HepG2 (cell line): Measurements from ENCODE around the gene BIRC2. TPM values are rescaled to one million over a fixed set of nuclear protein-coding genes. Genes with fewer than 3 reads are reported as not detected.

Source experiments
- CBX5 ChIP-seq: sonication (generic); formaldehyde crosslinking; IDR thresholded peaks from 2 replicates; pipeline ENCODE4 v1.4.0; 2020; ENCODE audit warnings: missing genetic modification reagents, borderline replicate concordance
- HES4 ChIP-seq: sonication (generic); formaldehyde crosslinking; IDR thresholded peaks from 2 replicates; pipeline ENCODE4 v1.9.0; 2021; ENCODE audit warnings: mild to moderate bottlenecking, missing genetic modification reagents, borderline replicate concordance
- HMGXB3 ChIP-seq: sonication (generic); formaldehyde crosslinking; IDR thresholded peaks from 2 replicates; pipeline ENCODE4 v1.4.0; 2020; ENCODE audit warnings: missing genetic modification reagents, borderline replicate concordance
- KDM2A ChIP-seq: sonication (generic); formaldehyde crosslinking; IDR thresholded peaks from 2 replicates; pipeline ENCODE4 v1.4.0; 2020; ENCODE audit warnings: low read depth, missing genetic modification reagents, borderline replicate concordance
- MXD4 ChIP-seq: IDR thresholded peaks from 2 replicates; pipeline ENCODE4 v1.6.1; 2016; ENCODE audit warnings: mild to moderate bottlenecking, missing biosample characterization, missing genetic modification reagents
- NFRKB ChIP-seq: fragments of 450-650 bp; IDR thresholded peaks from 2 replicates; pipeline ENCODE4 v1.6.1; 2017
- POLR2AphosphoS5 ChIP-seq: IDR thresholded peaks from 2 replicates; pipeline ENCODE4 v1.6.1; 2012; ENCODE audit warnings: low read depth, low read length
- SMC3 ChIP-seq: IDR thresholded peaks from 2 replicates; pipeline ENCODE4 v1.6.1; 2011; ENCODE audit warnings: low read length, improper control_type of control experiment
- TFDP2 ChIP-seq: sonication (generic); formaldehyde crosslinking; IDR thresholded peaks from 2 replicates; pipeline ENCODE4 v1.4.0; 2020; ENCODE audit warnings: missing genetic modification reagents
- ZBTB34 ChIP-seq: sonication (generic); formaldehyde crosslinking; IDR thresholded peaks from 2 replicates; pipeline ENCODE4 v1.8.0; 2022; ENCODE audit warnings: mild to moderate bottlenecking, missing genetic modification reagents
- ZBTB40 ChIP-seq, 2 experiments: fragments of 450-650 bp in 1 of 2; sonication (generic) in 1 of 2; formaldehyde crosslinking in 1 of 2; IDR thresholded peaks; 2 replicates each; pipeline versions ENCODE4 v1.6.1 to v1.8.0; 2016 to 2022; ENCODE audit warnings: antibody characterized with exemption in 1 of 2, mild to moderate bottlenecking in 1 of 2, missing genetic modification reagents in 1 of 2
- ZSCAN25 ChIP-seq: sonication (generic); formaldehyde crosslinking; IDR thresholded peaks from 2 replicates; pipeline ENCODE4 v1.8.0; 2022; ENCODE audit warnings: mild to moderate bottlenecking, missing genetic modification reagents
- polyA plus RNA-seq, 8 experiments: library from polyadenylated mRNA; depleted of rRNA in 3 of 8; stranded (reverse) in 7 of 8; unstranded in 1 of 8; fragments of >200 nt; fragmentation: Illumina TruSeq in 4 of 8; extraction: Trizol in 4 of 8; gene quantifications; 2 replicates each; pipeline versions ENCODE4 v1.2.1 to v1.2.3, GENCODE V29; 2011 to 2016; ENCODE audit warnings: low read depth in 4 of 8, missing spikeins in 1 of 8, mixed read lengths in 1 of 8; ENCODE audit not compliant: insufficient read depth in 1 of 8
- total RNA-seq, 5 experiments: library from RNA; depleted of rRNA; stranded (reverse); fragments of >200 nt; fragmentation: Illumina TruSeq; extraction: Trizol; gene quantifications; 2 replicates each; pipeline ENCODE4 v1.2.3, GENCODE V29; 2016; ENCODE audit warnings: low read depth in 1 of 5

The BIRC2 gene
- total and polyA plus RNA-seq, 2 of the 13 experiments (the other 11 are each of a cell fraction or from before 2014, with no cell fraction given) = 61.7 to 62.2 TPM

GRCh38 chr11:102346748-102347461 lies at the start of gene BIRC2 (continued):
- TF ChIP-seq ZBTB40 (IDR thresholded peaks at IDR 0.05) (no peak), ZBTB40 (CRISPR knock-in tag; IDR thresholded peaks at IDR 0.05) (0 out of 2 replicates have a peak, but pooled peaks have one; percentile 61), ZSCAN25 (no peak), TFDP2 (CRISPR knock-in tag) (peak; percentile 56; the same call in 1 of the 2 replicates), KDM2A (CRISPR knock-in tag) (peak; percentile 96), CBX5 (CRISPR knock-in tag) (no peak), ZBTB34 (CRISPR knock-in tag) (no peak), SMC3 (0 out of 2 replicates have a peak, but pooled peaks have one; percentile 2), POLR2AphosphoS5 (peak; percentile 72), HES4 (CRISPR knock-in tag) (peak; percentile 65; the same call in 1 of the 2 replicates), HMGXB3 (no peak), MXD4 (CRISPR knock-in tag) (0 out of 2 replicates have a peak, but pooled peaks have one; percentile 20), NFRKB (no peak)
